ENCODE results near the gene FAM83F.

Gene FAM83F

DNA sequence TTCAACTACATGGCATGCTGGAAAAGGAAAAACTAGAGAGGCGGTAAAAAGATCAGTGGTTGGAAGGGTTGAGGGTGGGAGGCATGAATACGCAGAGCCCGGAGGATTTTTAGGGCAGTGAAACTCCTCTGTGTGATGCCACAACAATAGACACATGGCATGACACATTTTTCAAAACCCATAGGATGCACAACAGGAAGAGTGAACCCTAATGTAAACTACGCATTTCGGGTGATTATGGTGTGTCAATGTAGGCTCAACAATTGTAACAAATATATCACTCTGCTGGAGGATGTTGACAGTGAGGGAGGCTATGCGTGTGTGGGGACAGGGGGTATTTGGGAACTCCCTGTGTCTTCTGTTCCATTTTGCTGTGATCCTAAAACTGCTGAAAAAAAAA is 15.7 kb upstream of the FAM83F start:
- in situ Hi-C loops (cut with MboI; ENCODE audit: low pct_unique_long_range_greater_than_20kb, low sequenced_read_pairs, unreplicated experiment): no loop called here

DNA sequence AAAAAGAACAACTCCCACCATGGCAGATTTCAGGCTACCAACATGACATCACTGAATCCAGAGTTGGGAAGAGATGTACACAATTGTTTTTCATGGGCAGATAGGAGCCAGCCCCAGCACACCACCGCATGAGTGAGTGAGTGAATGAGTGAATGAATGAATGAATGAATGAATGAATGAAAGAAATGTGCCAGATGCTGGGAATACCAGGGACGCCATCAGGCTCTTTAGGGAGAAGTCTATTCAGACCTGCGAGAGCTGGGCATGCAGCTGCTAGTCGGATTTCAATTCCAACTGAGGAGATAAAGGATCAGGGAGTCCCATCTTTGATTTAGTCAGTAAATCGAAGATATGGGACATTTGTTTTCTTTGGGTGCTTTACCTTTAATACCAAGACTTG is 15.3 kb upstream of the FAM83F start:
- DNase-seq (ENCODE audit: low spot score): no peak
- no peak for TF ChIP-seq CTCF (IDR thresholded peaks at IDR 0.05; ENCODE audit: extremely low read depth, insufficient read depth, missing control alignments)
- in situ Hi-C loops (cut with MboI; ENCODE audit: low pct_unique_long_range_greater_than_20kb, low sequenced_read_pairs, unreplicated experiment): no loop called here

More for the DNA sequence above, 15.7 kb upstream of the FAM83F start:
- DNase-seq (ENCODE audit: low spot score): no peak
- TF ChIP-seq CTCF (IDR thresholded peaks at IDR 0.05; ENCODE audit: extremely low read depth, insufficient read depth, missing control alignments): no peak

DNA sequence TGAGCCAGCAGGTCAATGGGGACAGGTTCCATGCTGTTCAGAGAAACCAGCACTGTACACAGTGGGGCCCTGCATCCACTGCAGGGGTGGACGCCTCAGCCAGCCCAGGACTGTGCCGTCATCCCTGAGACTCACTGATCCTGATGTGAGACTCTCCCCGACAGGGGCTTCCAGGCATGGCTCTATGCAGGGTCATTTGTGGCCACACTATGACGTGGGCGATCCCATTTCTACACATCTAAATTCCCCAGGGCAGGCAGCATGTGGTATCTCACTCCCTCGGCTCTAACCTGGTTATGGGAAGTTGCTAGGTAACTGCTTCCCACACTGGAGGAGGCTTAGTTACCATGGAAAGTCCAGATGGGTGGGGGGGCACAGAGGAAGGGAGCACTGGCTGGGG is 14.2 kb upstream of the FAM83F start:
- in situ Hi-C loops (cut with MboI; ENCODE audit: low pct_unique_long_range_greater_than_20kb, low sequenced_read_pairs, unreplicated experiment): no loop called here
- TF ChIP-seq CTCF (IDR thresholded peaks at IDR 0.05; ENCODE audit: extremely low read depth, insufficient read depth, missing control alignments): no peak
- DNase-seq (ENCODE audit: low spot score): no peak

DNA sequence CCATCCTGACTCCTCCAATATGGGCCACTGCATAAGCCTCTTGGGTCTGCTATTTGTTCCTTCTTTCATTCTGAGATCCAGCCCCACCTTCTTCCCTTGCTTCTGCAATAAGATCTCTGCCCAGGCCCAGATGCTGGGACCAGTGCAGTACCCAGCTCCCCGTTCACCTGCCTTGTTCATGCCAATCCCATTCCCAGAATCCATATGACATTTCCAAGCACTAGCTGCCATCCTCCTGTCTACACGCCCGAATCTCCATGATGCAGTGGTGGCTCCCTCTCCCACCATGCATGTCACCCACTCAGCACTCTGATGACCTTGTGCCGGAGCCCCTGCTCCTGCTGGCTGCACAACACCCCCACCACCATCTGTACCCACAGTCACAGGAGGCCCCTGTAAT is 11.4 kb upstream of the FAM83F start:
- no peak for DNase-seq (ENCODE audit: low spot score)
- in situ Hi-C loops (cut with MboI; ENCODE audit: low pct_unique_long_range_greater_than_20kb, low sequenced_read_pairs, unreplicated experiment): no loop called here
- no peak for TF ChIP-seq CTCF (IDR thresholded peaks at IDR 0.05; ENCODE audit: extremely low read depth, insufficient read depth, missing control alignments)

- no peak for TF ChIP-seq CTCF (IDR thresholded peaks at IDR 0.05; ENCODE audit: extremely low read depth, insufficient read depth, missing control alignments)
- no peak for DNase-seq (ENCODE audit: low spot score)
- in situ Hi-C loops (cut with MboI; ENCODE audit: low pct_unique_long_range_greater_than_20kb, low sequenced_read_pairs, unreplicated experiment): no loop called here
These were observed 10.7 kb upstream of the FAM83F start for GRCh38 chr22:39984006-39984405.

DNA sequence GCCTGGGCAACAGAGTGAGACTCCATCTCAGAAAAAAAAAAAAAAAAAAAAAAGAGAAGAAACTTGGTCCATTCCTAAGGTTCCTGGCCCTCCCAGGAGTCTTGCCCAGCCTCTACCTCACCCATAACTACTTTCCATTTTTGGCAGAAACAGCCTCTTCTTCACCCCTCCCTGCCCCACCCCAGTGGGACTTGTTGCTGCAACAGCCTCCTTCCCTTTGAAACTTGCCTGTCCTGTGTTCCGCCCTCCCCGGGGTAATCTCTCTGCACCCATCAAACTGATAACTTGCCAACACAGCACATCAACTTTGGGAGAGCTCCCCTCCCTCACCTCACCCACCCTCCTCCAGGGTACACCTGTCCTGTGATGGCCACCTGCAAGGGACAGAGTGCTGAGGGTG is 10.0 kb upstream of the FAM83F start:
- no peak for DNase-seq (ENCODE audit: low spot score)
- TF ChIP-seq CTCF (IDR thresholded peaks at IDR 0.05; ENCODE audit: extremely low read depth, insufficient read depth, missing control alignments): no peak
- in situ Hi-C loops (cut with MboI; ENCODE audit: low pct_unique_long_range_greater_than_20kb, low sequenced_read_pairs, unreplicated experiment): no loop called here

All from GM13977 (cell line).